Fibroblast of mammary gland (primary cell): ENCODE results near the gene TLR9.

Source experiments
- DNase-seq: peaks from one replicate; pipeline ENCODE4 v3.0.0-alpha.2; 2010; ENCODE audit warnings: low read depth
- H3K4me3 ChIP-seq: 2 replicates; pipeline ENCODE4 v1.5.1; 2011; ENCODE audit warnings: low read depth, mild to moderate bottlenecking, low read length, moderate library complexity; ENCODE audit not compliant: control insufficient read depth
- TF ChIP-seq, protein P1 (sequence below): conservative IDR thresholded peaks from 2 replicates; pipeline ENCODE4 v1.5.1; 2011; ENCODE audit warnings: low read depth, low read length, inconsistent platforms; ENCODE audit not compliant: control insufficient read depth, insufficient read depth

TLR9 gene

DNA sequence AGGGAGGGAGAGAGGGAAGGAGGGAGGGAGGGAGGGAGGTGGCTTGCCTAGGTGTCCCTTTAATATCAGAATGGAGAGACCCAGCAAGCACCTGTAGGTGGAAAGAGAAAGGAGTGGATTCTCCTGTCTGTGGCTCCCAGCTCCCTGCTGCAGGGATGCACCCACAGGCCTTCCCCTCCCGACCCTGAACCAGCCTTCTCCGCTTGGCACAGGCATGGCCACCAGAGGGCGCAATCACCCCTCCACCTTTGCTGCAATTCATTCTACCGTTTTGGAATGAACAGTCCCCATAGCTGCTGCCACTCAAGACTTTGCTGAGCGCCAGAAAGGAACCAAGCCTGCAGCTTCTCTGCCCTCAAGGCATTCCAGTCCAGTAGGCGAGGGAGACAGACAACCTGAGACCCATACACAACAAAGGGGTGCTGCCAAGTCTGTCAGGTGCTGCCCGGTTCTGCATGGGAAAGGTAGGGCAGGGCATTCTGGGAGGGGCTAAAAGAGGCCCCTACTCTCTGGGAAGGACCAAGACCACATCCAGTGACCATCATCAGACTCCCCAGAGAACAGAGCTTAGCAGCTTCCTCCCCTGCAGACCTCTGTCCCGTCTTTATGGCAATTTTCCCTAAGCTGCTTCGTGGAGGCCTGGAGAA lies 4.9 kb downstream of the TLR9 start:
- no peak overlapping the region for H3K4me3 ChIP-seq
- TF ChIP-seq, protein P1, sequence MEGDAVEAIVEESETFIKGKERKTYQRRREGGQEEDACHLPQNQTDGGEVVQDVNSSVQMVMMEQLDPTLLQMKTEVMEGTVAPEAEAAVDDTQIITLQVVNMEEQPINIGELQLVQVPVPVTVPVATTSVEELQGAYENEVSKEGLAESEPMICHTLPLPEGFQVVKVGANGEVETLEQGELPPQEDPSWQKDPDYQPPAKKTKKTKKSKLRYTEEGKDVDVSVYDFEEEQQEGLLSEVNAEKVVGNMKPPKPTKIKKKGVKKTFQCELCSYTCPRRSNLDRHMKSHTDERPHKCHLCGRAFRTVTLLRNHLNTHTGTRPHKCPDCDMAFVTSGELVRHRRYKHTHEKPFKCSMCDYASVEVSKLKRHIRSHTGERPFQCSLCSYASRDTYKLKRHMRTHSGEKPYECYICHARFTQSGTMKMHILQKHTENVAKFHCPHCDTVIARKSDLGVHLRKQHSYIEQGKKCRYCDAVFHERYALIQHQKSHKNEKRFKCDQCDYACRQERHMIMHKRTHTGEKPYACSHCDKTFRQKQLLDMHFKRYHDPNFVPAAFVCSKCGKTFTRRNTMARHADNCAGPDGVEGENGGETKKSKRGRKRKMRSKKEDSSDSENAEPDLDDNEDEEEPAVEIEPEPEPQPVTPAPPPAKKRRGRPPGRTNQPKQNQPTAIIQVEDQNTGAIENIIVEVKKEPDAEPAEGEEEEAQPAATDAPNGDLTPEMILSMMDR = peak; percentile 96
- peak; percentile 68 for DNase-seq

DNA sequence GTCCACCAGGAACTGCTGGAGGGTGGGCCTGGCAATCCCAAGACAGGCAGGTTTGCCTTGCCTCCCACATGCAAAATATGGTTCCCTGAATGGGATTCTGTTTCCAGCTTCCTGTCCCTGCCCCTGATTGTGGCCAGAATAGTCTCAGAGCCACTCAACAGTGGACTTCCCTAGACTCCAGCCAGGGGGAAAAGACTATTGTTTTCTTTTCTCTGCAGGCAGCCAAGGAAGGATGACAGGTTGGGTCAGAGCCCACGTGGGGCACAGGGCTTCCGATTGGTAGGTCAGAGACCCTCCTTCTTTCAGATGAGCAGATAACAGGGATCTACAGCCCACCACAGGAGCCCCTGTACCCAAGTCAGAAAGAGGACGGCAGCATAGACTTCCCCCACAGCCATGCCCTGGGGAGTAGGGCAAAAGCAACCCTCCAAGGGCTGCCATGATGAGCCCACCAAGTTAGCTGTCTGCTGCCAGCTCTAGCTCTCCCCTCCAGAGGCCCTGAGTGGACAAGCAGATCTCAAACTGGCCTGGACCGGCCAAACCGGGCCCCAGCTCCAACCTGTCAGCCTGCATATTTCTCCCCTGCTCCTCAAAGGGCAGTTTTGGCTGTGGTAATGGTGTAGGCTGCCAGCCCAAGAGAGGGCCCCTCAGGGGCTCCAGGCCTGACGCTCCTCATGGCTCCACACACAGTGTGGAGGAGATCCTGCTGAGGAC lies 6.4 kb downstream of the TLR9 start:
- no peak for DNase-seq
- H3K4me3 ChIP-seq = no peak overlapping the region
- TF ChIP-seq, protein P1 = no peak

DNA sequence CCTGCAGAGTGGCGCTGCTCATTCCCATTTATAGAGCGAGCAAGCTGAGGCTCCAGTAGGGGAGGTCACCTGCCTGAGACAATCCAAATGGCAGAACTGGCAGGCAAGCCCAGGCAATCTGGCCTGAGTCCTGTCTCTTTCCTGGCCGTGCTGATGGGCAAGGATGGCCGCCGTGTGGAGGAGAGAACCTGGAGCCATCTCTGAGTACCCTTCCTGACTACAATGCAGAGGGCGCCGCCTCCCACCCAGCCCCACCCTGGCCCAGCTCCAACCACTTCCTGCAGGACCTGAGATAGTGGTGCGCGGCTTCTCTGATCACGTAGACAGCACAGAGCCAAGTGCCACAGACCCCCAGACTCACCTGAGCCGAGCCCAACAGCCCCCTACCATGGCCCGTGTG lies 7.0 kb downstream of the TLR9 start:
- DNase-seq = no peak
- TF ChIP-seq, protein P1 = no peak
- no peak overlapping the region for H3K4me3 ChIP-seq

DNA sequence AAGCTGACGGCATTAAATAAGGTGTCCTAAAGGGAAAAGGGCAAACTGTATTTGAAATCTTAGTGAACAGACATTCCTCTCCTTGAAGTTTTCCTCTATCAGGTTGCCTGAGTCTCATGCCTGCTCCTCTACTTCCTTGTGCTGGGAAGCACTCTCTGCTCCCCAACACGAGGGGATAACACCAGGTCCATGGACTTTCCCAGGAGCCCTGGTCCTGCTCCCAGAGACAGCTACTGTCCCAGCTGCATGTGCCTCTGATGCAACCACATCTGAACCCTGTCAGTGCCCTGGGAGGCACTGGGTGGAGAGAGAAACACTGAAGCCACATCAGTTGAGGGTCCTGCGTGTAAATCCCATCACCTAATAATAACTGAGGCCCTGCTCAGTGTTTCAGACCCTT lies 7.4 kb downstream of the TLR9 start:
- no peak for DNase-seq
- TF ChIP-seq, protein P1 = no peak
- H3K4me3 ChIP-seq = no peak overlapping the region

DNA sequence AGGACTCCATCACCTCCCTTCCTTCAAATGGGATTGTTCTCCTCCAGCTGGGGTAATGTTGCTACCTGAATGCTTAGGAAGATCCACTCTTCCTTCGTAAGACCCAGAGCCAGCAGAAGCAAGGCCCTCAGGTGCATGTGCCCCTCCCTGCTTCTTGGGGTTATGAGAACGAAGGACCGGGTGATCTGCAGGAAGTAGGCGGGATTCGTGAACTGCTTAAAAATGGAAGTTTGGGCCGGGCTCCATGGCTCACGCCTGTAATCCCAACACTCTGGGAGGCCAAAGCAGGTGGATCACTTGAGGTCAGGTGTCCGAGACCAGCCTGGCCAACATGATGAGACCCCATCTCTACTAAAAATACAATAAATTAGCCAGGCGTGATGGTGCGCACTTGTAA lies 8.0 kb downstream of the TLR9 start:
- H3K4me3 ChIP-seq = no peak overlapping the region
- TF ChIP-seq, protein P1 = no peak
- no peak for DNase-seq

DNA sequence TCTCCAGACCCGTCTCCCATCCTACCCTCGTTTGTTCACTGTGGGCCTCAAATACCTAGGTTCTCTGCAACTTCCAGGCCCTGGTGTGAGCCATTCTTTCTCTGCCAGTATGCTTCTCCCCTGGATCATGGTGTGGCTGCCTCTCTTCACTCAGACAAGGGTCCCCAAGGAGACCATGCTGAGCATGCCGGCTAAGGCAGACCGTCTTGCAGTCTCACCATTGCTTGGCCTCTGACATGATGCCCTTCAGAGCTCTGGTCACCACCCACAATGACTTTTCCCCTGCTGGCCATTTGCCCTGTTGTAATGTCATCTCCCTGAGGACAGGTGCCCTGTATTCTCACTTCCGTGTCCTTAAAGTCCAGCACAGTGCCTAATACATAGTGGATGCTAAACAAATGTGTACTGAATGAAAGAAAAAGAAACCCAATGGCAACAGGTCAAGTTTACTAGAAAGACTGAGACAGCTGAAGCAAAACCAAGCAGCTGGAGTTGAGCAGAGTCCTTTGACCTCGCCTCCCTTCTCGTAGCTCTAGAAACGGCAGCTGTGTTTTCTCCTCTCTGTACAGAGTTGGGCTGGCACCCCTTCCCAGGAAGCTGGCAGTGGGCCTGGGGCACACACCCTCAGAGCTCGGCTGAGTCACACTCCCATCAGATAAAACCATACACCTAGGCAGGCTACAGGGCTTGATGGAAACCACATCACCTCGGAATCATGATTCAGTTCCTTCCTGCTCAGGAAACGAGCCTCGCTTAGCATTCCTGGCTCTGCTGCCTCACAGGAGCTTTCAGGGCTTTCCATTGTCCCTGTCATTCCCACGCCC lies 8.6 kb downstream of the TLR9 start:
- no peak overlapping the region for H3K4me3 ChIP-seq
- peak; percentile 62 for DNase-seq

More for the DNA sequence above, 8.6 kb downstream of the TLR9 start:
- TF ChIP-seq, protein P1 = no peak
